Stimulated activated CD8-positive, alpha-beta memory T cell treated with anti-CD3 and anti-CD28 coated beads, Interleukin-4, amount 100 ng/mL, for 48 hours (primary cell): ENCODE data around the gene FBN2.

ENCODE experiments used
- DNase-seq: peaks from one replicate; pipeline ENCODE4 v3.0.0-alpha.2; 2020

FBN2 gene

DNA sequence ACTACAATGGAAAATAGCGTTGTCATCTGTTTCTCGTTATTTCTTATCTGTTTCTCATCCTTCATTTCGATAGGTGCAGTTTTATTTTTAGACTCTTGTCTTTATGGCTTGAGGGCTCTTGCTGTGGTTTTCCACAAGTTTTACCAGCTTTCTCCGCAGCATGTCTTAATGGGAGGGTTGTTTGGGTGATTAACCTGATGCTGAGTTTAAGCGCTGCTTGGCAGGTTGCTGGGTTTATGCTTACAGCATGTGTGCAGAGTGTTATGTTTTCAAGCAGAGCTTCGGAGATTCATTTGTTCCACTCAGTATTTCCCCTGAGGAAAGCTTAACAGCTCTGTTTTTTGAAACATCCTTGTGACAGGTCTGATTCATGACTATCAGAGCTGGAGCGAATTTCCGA, 300.5 kb downstream of the FBN2 start:
- DNase-seq, result no peak

DNA sequence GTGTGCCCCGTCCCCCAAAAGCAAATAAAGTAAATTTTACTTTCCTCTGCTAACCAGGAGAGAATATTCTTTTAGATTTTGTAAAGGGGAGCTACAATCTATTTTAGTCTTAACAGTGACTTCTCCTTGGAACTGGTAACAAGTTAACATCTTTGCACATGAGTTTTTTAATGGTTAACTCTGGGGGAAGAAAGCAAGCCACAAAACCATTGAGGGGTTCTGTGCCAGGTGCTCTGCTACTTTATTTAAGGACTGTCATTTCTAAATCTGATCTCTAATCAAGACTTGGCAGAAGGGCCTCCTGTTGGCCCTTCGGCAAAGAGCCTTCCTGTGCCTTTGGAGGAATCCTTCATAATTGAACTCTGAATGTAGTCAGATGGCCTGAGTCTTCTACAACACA, 301.0 kb downstream of the FBN2 start:
- DNase-seq, result no peak

DNA sequence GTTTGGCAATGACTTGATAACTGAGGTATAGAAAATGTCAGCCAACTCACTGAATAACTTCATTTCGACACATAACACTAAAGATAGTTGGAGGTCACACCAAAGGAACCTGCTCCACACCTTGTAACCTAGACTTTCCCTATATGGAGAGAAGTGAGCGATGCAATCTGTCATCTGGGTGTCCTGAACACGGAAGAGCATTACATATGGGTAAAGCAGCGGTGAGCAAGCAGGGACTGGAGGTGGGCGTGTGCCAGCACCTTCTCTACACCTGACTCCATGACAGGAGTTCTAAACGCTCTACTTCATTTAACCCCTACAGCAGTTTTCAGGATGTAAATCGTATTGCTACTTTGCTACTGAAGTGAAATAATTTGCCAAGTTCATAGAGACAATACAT, 301.7 kb downstream of the FBN2 start:
- DNase-seq, result no peak

DNA sequence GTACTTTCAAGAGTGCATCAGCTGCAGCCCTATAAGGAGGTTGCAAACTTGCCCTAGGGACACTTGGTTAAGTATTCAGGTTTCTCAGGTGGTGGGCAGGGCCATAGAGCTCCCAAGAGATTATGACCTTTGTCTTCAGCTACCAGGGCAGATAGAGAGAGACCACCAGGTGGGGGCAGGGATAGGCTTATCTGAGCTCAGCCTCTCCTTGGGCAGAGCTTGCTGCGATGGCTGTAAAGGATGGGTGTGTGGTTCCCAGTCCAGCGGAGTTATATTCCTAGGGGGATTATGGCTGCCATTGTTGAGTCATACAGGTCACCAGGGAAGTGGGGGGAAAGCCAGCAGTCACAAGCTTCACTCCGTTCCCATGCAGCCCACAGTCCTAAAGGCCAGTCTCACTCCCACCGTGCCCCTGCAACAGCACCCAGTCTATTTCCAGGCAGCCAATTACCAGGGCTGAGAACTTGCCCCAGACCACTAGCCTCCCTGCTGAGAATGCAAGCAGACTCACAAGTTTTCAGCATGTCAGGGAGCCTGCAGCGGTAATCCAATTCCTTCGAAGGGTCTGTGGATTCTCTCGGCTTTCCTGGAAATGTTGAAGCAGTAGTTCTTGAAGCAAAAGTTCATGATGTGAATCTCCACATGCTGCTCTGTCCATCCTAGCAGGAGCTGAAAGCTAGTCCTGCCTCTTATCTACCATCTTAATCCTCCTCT, 303.0 kb downstream of the FBN2 start:
- DNase-seq, result no peak

DNA sequence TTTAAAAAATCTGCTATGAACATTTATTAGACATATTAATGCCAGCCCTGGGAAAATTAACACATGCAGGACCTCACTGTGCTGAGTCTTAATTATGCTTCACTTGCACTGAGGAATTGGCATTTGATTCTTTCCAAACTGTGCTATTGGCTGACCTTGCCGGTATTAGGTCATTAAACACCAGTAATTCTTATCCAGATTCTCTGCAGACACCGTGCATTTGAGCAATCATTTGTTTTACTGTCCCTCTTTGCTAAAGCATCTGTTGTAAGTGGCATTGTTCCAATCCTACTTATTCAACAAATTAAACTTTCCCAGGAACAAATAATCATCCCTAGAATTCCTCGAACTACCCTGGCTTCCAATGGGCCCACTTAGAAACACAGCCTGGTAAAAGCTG, 309.5 kb downstream of the FBN2 start:
- DNase-seq, result no peak

DNA sequence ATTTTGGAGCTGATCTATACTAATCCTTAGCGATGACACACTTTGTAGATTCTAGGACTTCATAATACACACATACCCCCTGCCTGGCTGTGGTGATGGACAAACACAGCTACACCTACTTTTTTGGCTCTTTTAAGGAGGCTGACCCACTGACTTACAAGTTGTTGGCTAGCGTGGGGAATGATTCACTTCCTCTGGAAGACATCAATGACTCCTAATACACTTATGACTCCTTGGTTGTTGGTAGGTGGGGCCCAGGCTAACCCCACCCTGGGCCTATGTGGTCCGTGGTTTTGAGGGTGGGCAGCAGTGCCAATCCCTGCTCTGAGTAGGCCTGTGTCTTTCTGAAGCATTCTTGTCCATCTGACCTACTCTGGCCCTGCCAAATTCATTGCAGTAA, 310.0 kb downstream of the FBN2 start:
- no peak for DNase-seq

DNA sequence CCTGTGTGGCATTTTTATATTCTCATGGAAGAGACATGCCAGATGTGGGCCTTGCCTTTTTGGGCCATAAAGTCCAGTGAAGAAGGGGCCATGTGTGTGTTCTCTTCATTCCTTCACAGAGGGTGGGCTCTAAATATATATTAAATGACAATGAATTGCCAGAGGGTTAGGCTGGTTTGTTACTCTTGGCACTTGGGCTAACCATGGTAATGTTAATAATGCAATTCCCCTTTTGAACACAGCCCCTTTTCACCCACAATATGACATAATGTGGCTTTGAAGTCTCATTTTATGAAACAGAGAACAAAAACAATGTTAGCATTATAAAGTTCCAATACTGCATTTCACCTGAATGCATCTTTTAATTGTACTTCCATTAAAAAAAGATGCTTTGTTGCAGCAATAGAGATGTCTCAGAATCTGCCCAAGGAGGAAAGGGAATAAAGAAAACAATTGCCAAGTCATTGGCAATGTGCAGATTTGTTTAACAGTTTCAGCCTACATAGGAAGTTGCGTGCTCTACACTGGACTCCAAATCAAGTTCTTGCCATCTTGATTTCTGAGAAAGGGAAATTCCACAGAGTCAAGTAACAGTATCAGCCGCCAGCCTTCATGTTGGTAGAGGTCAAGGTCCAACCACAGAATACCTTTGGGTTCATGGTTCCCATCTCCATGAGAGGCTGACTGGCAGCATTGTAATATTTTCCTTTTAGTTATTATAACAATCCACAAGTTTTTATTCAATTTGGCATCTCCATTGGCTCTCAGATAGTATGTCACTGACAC, 312.6 kb downstream of the FBN2 start:
- no peak for DNase-seq

DNA sequence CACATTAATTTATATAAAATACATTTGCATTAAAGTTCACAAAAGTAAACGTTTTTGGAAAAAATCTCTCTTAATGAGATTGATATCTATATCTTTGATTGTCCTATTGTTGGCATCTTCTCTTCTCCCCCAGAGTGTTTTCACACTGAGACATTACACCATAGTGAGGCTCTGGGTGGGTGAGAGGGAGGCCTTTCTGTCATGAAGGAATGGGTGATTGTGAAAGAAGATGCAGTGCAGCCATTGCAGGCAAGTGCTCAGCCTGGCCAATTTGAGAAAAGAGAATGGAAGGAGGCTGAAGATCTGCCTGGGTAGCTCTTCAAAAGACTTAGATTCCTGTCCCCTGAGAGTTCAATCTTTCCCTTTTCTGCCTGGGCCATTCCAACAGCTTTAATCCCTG, 313.7 kb downstream of the FBN2 start:
- no peak for DNase-seq

DNA sequence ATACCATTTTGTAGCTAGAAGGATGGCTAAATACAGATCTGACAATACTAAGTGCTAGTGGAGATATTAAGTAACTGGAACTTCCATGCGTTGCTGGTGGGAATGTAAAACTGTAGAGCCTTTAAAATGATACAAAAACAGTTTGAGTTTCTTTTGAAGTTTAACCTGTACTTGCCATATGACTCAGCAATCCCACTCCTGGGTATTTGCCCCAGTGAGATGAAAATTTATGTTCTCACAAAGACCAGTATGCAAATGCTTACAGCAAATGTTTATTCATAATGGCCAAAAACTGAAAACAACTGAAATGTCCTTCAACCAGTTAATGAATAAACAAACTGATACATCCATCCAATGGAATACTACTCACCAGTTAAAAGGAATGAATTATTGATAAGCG, 317.2 kb downstream of the FBN2 start:
- DNase-seq, result no peak

DNA sequence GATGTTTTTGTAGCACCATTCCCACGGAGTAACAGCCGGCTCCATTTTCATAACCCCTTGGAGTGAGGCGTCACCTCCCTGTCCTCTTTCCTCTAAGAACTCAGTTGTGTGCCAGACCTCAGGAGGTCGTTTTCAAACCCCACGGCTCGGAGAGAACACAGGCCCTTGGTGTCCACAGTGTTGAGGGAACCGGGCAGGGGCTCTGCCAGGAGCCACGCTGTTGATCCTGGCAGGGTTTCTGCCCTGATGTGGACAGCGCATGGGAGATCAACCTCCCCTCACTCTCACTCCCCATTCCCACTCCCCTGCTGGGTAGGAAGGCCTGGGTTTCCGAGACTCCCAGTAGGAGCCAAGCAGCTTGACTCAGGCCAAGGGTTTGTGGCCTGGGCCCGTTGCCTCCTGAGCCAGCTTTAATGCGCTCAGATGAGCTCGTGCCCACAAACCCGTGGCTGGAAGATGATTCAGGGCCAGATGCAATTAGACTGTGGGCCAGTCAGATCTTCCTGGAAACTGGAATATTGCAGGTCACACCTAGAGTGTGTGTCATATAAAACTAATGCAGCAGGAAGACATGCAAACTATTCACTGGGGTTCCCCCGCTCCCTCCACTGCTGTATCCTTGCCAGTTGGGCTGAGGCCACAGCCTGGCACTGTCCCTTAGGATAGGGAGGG, 321.0 kb downstream of the FBN2 start:
- no peak for DNase-seq

DNA sequence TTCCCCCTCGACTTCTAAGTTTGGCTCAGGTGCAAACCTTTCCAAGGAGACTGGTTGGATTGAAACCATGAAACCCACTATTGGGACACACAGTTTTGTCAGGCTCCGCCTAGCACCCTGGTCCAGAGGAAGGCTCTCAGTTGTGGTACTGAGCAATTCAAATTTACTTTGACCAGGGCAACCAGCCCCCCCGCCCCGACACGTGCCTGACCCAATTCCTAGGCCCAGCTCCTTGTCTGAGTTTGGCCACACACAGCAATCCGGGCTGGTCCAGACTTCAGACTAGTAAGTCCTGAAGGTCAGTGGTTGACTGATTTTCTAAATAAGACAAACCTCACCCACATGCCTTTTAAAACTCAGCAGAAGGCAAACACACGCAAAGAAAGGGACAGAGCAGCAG, 321.8 kb downstream of the FBN2 start:
- no peak for DNase-seq

DNA sequence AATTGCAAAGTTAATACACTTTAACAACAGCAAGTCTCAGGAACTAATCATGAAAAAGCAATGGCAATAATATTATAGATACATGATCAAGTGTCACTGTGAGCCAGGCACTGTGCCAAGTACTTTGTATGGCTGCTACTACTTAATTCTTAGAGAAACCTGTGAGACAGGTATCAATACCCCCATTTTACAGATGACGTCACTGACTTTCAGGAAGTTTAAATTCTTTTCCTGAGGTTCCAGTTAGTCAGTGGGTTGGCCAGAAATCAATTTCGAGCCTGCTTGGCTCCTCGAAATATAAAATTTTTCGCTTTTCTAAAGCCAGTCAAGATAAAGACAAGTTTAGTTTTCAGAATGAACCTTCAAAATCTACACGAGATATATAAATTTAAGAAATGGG, 324.2 kb downstream of the FBN2 start:
- no peak for DNase-seq

DNA sequence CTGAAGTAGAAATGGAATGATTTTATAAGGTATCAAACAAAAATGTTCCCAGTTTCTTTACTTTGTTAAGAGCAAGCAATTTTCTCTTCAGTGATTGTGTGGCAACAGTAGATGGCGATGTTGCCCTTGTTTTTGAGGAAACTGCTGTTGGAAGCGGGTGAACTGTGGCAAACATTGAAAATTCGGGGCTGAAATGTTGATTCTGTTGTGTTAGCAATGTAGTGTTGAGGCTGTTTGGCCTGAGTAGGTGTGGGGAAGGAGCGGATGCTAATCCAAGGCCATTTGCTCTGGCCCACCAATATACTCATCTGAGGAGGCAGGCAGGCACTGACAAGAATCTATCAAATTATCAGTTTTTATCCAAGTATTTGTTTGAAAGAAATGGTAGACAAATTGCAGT, 324.7 kb downstream of the FBN2 start:
- DNase-seq, result peak; percentile 50

DNA sequence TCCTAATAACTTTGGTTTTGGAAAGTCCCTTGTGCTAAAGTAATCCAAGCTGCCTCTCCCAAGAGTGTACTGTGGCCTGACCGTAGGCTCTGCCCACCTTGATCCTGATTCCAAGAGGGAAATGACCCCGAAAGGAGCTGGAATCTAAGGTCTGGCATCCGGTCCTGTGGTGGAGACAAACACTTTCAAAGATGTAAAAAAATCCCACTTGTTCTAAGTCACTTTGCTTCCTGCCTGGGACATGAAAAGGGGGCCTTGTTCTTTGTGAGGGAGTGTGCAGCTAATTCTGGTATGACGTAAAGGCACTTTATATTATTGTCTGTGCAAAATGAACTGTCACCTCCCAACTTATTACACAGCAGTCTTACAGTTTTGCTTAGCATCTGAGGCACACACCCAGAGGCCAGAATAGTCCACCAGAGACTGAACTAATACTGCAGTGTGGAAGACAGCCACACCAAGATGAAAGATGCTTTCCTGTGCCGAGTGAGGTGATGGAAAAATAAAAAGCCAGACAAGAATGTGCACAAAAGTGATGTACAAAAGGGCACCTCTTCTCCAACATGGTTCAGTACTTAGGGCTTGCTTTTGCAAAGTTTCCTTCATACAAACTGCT, 325.7 kb downstream of the FBN2 start:
- DNase-seq, result no peak

DNA sequence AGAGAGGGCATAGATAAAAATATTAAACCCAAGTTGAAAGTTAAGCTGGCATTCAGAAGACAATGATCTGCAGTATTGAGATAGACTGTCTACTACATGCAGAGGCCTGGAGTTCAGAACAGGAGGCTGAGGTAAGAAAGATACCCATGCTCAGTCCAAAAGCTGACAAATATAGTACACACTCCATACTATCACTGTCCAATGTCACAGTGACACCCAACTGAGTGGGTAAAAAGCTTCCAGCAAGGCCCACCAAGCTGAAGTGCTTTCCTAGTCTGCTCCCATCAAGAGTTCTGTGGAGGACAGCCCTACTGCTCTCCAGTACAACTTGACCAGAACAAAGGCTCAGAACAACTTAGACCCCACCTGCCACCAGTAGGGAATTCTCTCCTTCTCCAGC, 329.6 kb downstream of the FBN2 start:
- no peak for DNase-seq
